GM20000 (cell line): Measurements from ENCODE around the gene BYSL.

Source experiments
- DNase-seq: peaks from one replicate; pipeline ENCODE4 v3.0.0; 2012; ENCODE audit warnings: low spot score
- CTCF ChIP-seq: IDR thresholded peaks from 2 replicates; pipeline ENCODE4 v1.5.1; 2012; ENCODE audit warnings: mild to moderate bottlenecking, control low read depth; ENCODE audit errors: extremely low read depth, missing control alignments

Gene BYSL

GRCh38 chr6:41881506-41881905, 39.8 kb upstream of the BYSL start:
- TF ChIP-seq CTCF: no peak

GRCh38 chr6:41884957-41885356, 36.3 kb upstream of the BYSL start:
- no peak for TF ChIP-seq CTCF
- no peak for DNase-seq

More at GRCh38 chr6:41881506-41881905, 39.8 kb upstream of the BYSL start:
- no peak for DNase-seq

GRCh38 chr6:41885930-41886329, 35.4 kb upstream of the BYSL start:
- TF ChIP-seq CTCF: no peak
- DNase-seq: no peak

- no peak for DNase-seq
Measured at GRCh38 chr6:41887331-41887751, 34.0 kb upstream of the BYSL start.

GRCh38 chr6:41892921-41893564, 28.3 kb upstream of the BYSL start:
- no peak for TF ChIP-seq CTCF
- no peak for DNase-seq

More at GRCh38 chr6:41887331-41887751, 34.0 kb upstream of the BYSL start:
- TF ChIP-seq CTCF: no peak

- DNase-seq: peak; percentile 16
- no peak for TF ChIP-seq CTCF
Measured at GRCh38 chr6:41894366-41895299, 26.7 kb upstream of the BYSL start.
